HG02840 (cell line): Measurements from ENCODE around the gene IL21R.

Experiments
- ATAC-seq: cut with Tn5 transposase; IDR thresholded peaks from one replicate; pipeline ENCODE4 v1.9.1; 2021; ENCODE audit warnings: mild to moderate bottlenecking, moderate library complexity, moderate number of reproducible peaks; ENCODE audit not compliant: unreplicated experiment, low FRiP score

Gene IL21R

GRCh38 chr16:27460663-27461482, 58.9 kb downstream of the IL21R start:
- no peak for ATAC-seq

DNA sequence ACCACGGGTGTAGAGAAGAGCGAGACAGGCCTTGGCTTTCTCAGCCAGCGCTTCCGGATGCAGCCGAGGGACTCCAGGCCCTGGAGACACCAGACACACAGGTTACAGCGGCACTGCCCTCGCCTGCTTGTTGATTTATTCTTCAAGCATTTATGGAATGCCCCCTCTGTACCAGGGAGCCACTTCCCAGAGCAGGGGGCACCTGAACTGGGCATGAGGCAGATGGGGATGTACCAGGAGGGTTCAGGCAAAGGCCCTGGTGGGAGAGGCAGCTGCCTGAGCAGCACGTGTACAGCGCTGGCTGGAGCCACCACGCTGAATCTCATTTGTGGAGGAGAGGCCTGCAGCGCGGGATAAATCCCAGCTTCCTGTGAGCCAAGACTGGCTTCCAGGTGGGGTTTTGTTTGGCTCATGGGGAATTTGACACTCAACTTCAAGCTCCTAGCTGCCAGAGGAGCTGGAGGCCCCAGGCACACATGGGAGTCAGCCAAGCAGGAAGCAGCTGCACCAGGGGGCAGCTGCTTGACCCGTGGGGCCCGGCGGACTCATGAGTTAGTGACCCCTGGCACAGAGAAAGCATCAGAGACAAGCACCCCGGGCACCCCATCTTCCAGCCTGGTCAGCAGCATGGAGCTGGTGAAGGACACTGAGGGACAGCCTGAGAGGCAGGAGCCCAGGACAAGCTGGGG, 59.7 kb downstream of the IL21R start:
- ATAC-seq = no peak

- ATAC-seq = no peak
Measured at GRCh38 chr16:27462200-27462845, 60.3 kb downstream of the IL21R start.

DNA sequence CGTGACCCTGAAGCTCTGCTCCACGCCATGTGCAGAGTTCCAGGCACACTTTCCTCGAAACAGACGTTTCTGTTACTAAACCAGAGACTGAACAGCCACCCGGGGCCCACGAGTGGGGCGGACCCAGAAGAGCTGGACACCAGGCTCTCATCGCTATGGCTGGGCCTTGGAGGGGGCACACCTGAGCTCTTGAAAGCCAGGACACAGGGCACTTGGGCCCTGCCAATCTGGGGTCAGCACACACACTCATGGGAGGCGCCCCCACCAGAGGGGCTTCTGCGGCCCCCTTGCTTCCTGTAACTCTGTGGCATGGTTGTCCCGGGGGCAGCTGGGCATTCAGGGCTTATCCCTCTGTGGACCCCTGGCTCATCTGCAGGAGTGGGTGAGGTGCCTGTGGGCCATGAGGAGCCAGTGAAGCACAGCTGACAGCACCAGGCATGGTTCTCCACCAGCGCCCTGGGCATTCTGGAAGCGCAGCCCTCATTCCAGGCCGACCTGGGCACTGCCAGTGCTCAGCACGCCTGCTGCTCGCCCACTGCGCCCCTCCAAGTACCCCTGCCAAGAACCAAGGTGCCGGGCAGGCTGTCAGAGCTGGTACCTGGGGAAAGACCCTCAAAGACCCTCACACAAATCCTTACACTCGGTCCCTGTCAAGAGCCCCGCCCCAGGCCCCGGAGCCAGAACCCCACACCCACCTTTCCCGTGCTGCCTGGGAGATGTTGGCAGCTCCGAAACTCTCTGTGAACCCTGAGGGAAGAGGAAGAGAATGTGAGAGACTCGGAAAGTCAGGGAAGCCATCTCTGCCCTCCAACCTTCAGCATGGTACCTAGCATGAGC, 61.1 kb downstream of the IL21R start:
- no peak for ATAC-seq

DNA sequence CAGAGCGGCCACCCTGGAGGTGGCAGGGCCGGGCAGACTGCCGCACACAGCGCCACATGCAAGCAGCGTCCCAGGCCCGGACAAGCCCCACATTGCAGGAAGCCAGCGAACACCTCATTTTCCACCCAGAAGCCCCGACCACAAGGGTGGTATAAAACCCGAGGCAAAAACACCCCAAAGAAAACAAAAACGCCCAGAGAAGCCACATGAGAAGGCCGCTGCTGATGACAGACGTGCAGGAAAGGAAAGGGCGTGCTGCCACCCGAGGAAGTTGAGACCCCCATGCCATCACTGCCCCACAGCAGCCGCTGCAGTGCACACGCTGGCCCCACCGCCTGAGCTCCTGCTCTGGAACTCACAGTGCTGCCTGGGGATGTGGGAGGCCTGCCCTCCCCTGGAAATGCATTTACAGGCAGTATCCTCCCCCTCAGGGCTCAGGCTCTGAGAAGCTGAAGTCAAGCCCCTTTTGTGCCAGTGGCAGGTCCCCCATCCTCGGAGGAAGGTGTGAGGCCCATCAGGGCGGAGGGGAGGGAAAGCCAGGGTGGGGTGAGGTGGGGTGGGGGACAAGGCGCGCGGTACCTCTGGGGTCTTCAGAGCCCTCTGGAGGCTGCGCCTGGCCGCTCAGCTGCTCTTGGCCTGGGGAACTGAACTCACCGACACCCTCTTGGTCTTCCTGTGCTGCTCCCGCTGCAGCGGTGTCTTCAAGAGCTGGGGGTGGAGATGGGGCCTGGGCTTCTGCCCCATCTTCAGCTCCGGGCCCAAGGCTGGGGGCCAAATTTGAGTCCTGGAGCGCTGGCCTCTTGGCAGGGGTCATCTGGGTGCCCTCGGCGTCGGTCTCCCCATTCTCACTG, 62.0 kb downstream of the IL21R start:
- no peak for ATAC-seq

DNA sequence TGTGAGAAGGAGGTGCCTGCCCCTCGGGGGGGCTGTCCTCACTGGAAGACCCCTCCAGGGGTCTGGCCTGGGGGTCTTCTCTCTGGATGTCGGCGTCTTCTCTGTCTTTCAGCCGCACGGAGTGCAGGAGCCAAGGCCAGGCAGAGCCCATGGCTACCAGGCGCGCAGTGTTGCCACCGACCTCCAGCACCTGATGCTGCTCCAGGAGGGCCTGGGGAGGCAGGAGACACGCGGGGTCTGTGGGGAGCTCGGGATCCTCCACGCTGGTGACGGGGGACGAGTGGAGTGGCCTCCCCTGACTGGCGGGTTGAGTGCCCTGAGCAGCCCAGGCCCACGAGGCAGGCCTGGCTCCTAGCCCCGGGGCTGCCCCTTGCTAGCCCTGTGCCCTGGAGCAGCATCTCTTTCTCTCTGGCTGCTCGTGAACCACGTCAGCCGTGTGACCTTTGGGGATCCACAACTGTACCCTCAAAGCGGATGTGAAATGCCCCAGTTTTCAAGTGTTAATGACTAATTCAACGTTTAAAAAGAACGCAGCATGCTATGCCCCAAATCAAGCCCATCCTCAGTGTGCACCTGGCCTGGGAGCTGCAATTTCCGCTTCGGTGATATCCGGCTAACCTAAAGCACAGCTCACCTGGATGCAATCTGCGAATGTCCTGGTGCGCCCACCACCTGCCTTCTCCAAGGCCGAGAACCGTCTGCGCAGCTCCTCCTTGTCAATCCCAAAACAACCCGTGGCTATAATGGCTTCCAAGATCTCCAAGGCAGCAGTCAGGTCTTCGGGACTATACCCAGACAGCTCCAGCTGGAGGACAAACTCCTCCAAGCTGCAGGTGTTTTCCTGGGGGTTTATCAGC, 62.9 kb downstream of the IL21R start:
- ATAC-seq = no peak

GRCh38 chr16:27465483-27465879, 63.5 kb downstream of the IL21R start:
- ATAC-seq = no peak

DNA sequence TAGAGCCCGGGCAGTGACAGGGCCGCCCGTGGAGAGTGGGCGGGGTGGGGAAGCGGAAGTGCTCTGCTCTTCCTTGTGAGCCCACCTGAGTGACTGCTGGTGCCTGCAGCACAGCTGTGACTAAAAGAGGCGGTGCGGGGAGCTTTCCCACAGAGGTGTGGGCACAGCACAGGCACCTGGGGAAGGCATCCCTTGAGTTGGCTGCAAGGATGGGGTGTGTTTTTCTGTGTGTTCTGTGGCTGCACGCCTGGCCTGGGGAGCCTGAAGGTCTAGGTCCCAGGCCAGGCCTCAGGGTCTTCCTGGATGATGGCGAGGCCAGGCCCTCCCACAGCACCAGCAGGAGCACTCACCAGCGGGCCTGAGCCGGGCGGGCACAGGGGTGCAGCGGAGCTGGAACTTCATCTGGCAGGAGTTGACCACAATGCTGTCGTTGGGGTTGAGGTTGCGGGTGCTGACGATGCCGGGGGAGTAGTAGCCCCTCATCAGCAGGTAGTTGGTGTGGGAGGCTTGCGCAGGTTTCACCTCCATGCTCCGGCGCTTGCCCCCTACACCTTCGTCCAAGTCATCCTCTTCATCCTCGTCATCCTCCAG, 67.1 kb downstream of the IL21R start:
- no peak for ATAC-seq

DNA sequence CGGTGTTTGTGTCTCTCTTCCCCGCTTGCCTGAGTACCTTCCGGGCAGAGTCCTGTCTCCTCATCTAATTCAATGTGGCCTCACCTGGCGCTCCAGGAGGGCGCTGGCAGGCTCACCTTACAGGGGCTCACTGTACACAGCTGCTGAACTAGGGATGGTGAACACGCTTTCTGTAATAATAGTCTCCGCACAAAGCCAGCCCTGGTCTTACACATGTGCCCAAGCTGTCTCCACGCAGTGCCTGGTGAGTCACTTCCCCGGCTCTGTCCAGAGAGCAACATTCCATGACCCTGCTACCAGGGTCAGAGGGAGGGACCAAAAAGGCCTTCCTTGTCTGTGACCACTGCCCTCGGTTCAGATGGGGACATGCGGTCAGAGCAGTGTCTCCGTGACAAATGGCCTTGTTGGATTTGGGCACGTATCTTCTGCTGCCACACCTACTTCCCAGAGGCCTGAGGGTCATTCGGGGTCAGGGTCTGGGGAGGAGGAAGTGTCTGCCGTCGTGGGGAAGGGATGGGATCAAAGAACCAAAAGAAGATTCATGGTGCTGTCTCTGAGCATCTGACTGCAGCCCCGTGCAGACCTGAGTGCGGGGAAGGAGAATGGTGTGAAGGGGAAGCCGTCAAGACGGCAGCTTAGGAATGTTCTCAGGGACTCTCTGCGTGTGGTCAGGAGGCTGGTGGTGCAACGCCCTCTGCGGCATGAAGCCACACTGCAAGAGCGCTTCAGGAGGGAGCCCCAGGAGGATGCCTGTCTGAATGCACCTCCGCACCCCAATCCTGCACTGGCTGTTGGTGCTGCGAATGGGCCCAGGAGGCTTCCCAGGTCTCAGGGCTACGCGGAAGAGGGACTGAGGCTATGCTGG, 68.8 kb downstream of the IL21R start:
- ATAC-seq = no peak

DNA sequence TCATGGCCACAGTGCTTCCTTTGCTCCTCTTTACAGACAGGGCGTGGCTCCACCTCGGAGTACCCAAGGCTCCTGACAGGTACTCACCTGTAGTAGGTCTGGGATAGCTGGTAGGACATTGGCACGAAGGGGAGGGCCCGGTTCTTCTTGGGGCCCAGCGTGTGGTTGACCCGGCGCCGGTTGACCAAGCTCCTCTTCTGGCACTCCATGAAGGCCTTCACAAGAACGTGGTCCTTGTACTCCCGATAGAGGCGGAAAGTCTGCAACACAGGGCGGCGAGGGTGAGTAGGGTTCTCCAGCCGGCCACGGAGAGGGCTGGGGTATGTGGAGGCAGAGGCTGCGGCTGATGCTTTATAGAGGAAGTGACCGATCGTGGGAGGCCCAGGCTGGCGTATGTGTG, 69.7 kb downstream of the IL21R start:
- no peak for ATAC-seq

GRCh38 chr16:27472091-27473020, 70.4 kb downstream of the IL21R start:
- ATAC-seq = no peak

DNA sequence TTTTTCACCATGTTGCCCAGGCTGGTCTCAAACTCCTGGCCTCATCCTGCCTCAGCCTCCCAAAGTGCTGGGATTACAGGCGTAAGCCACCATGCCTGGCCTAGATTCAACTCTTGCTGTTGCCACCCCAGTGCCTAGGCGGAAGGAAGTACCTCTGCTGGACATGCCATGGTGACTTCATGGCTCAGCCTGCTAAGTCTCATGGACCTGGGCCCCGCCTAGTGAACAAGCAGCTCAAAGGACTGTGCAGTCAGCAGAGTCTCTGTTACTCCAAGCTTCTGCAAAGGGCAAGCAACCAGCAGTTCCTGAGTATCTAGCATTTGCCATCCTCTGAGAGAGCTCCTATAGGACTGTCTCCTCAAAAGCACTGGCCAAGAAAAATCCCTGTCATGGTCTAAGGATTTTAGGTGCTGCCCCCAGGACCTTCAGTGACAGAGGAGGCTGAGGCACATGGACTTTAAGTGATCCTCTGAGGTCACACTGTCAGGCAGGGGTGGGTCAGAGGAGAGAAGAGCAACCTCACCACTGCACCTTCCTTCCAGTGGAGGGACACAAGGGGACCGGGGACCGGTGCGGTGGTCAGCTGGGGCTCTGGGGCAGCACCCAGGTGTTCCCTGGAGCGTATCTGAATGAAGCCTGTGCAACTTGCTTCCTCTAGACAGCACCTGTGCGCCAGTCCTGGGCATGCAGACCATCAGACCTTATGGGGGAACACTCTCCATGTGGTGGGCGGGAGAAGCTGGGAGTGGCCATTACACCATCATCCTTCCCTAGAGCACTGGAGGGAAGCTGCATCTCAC, 71.3 kb downstream of the IL21R start:
- no peak for ATAC-seq

GRCh38 chr16:27474041-27474440, 72.1 kb downstream of the IL21R start:
- ATAC-seq = no peak

DNA sequence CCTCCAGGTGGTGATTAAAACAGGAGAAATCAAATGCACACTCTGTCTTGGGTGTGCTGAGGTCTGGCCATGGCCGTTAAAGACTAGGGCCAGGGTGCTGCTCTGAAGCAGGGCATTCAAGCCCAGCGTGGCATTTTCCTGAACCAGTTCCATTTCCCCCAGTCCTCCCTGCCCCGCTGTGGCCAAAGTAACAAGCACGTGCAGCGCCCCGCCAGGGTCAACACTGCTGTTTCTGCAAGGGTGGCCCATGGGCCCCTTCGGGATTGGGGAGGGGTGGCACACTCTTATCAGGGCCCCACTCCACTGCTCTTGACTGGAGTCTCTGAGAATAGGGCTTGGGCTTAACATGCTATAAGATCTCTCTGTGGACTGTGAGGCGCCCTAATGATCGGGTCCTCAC, 72.9 kb downstream of the IL21R start:
- no peak for ATAC-seq

- ATAC-seq = no peak
Measured at GRCh38 chr16:27475561-27475960, 73.6 kb downstream of the IL21R start.

- ATAC-seq = no peak
Measured at GRCh38 chr16:27476240-27476639, 74.3 kb downstream of the IL21R start.
